SK-N-SH (cell line): ENCODE results near the gene SFTPB.

Experiments
- JUND ChIP-seq: IDR thresholded peaks from 2 replicates; pipeline ENCODE4 v1.4.0; 2012
- MAX ChIP-seq: IDR thresholded peaks from 2 replicates; pipeline ENCODE4 v1.4.0; 2012; ENCODE audit warnings: low read depth
- MEF2A ChIP-seq: IDR thresholded peaks from 2 replicates; pipeline ENCODE4 v1.4.0; 2012; ENCODE audit warnings: low read depth, borderline replicate concordance
- MXI1 ChIP-seq: IDR thresholded peaks from 2 replicates; pipeline ENCODE4 v1.6.1; 2012; ENCODE audit warnings: mild to moderate bottlenecking, low read depth, low read length, improper control_type of control experiment
- NFIC ChIP-seq: IDR thresholded peaks from 2 replicates; pipeline ENCODE4 v1.4.0; 2012; ENCODE audit warnings: borderline replicate concordance
- REST ChIP-seq: IDR thresholded peaks from 2 replicates; pipeline ENCODE4 v1.6.1; 2012; ENCODE audit warnings: mild to moderate bottlenecking, low read depth, low read length, moderate library complexity
- SIN3A ChIP-seq: IDR thresholded peaks from 2 replicates; pipeline ENCODE4 v1.6.1; 2012; ENCODE audit warnings: low read depth, mild to moderate bottlenecking, low read length, moderate library complexity, borderline replicate concordance
- SMC3 ChIP-seq: IDR thresholded peaks from 2 replicates; pipeline ENCODE4 v1.6.1; 2012; ENCODE audit warnings: low read depth, low read length, improper control_type of control experiment
- TF ChIP-seq, protein P1 (sequence below): fragments of 200-600 bp; sonication (generic); IDR thresholded peaks from 2 replicates; pipeline ENCODE4 v1.6.1; 2017; ENCODE audit warnings: antibody characterized with exemption, mild to moderate bottlenecking, moderate library complexity

DNA sequence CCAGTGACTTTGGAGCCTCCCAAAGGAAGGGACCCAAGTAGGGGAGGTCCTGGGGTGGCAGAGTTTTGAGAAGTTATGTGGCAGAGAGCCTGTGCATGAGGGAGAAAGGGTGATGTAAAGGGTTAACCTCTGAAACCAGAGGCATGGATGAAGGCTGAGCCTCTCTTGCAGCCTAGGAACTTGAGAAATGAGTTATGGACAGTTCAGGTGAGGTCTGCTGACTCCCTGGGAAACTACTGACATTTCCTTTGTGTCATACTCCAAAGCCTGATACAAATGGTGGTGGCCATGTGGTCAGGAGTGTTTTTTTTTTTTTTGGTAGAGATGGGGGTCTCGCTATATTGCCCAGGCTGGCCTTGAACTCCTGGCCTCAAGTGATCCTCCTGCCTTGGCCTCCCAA lies 13.8 kb upstream of the SFTPB start:
- no peak for TF ChIP-seq SIN3A
- TF ChIP-seq, protein P1, sequence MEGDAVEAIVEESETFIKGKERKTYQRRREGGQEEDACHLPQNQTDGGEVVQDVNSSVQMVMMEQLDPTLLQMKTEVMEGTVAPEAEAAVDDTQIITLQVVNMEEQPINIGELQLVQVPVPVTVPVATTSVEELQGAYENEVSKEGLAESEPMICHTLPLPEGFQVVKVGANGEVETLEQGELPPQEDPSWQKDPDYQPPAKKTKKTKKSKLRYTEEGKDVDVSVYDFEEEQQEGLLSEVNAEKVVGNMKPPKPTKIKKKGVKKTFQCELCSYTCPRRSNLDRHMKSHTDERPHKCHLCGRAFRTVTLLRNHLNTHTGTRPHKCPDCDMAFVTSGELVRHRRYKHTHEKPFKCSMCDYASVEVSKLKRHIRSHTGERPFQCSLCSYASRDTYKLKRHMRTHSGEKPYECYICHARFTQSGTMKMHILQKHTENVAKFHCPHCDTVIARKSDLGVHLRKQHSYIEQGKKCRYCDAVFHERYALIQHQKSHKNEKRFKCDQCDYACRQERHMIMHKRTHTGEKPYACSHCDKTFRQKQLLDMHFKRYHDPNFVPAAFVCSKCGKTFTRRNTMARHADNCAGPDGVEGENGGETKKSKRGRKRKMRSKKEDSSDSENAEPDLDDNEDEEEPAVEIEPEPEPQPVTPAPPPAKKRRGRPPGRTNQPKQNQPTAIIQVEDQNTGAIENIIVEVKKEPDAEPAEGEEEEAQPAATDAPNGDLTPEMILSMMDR = no peak
- TF ChIP-seq REST = no peak
- no peak for TF ChIP-seq MEF2A
- TF ChIP-seq MAX = no peak
- no peak for TF ChIP-seq MXI1
- no peak for TF ChIP-seq NFIC
- TF ChIP-seq SMC3 = no peak
- TF ChIP-seq JUND = no peak
